ENCODE measurements around the gene ALDOC.
"Not testable (repeated sequence)": the region's sequence is repeated elsewhere in the genome, so short reads cannot be mapped to it uniquely, and the experiment has no call there.

The ALDOC gene

GRCh38 chr17:28578246-28579195 is 1.8 kb upstream of the ALDOC start:
- Mint-ChIP-seq H3K27ac (no peak overlapping the region), H3K9me3 (no peaks in the 10 kb centered on the region), H3K4me3 (no peak overlapping the region), H3K27me3 (ENCODE audit: low read depth) (no peaks in the 10 kb centered on the region), H3K4me1 (peaks cover 5% of the 10 kb centered on the region), H3K36me3 (ENCODE audit: low read depth) (peaks cover 14% of the 10 kb centered on the region)
- TF ChIP-seq CTCF (IDR thresholded peaks at IDR 0.05; ENCODE audit: unreplicated experiment in 3 of 3), result no peak

GRCh38 chr17:28577466-28577824 is 750 bp upstream of the ALDOC start:
- no peaks in the 10 kb centered on the region for H3K9me3 Mint-ChIP-seq
- H3K36me3 Mint-ChIP-seq (ENCODE audit: low read depth), result peaks cover 14% of the 10 kb centered on the region
- TF ChIP-seq CTCF (IDR thresholded peaks at IDR 0.05; ENCODE audit: unreplicated experiment in 3 of 3), result no peak
- H3K27ac Mint-ChIP-seq, result no peak overlapping the region
- no peaks in the 10 kb centered on the region for H3K27me3 Mint-ChIP-seq (ENCODE audit: low read depth)
- peaks cover 5% of the 10 kb centered on the region for H3K4me1 Mint-ChIP-seq
- peak overlapping the region in 1 of 3 experiments; percentile 76 for H3K4me3 Mint-ChIP-seq

GRCh38 chr17:28576016-28576415 is 679 bp downstream of the ALDOC start:
- H3K9me3 Mint-ChIP-seq; H3K27me3 Mint-ChIP-seq (ENCODE audit: low read depth); H3K27ac Mint-ChIP-seq: not testable (repeated sequence)
- H3K4me1 Mint-ChIP-seq, result peaks cover 14% of the 10 kb centered on the region
- peaks cover 14% of the 10 kb centered on the region for H3K36me3 Mint-ChIP-seq (ENCODE audit: low read depth)
- peak overlapping the region; percentile 47 to 76 (median 58) for H3K4me3 Mint-ChIP-seq

GRCh38 chr17:28575126-28575795 is 1.4 kb downstream of the ALDOC start:
- no peak for TF ChIP-seq CTCF (IDR thresholded peaks at IDR 0.05; ENCODE audit: unreplicated experiment in 3 of 3)
- Mint-ChIP-seq H3K36me3 (ENCODE audit: low read depth) (peaks cover 8% of the 10 kb centered on the region), H3K4me1 (peaks cover 20% of the 10 kb centered on the region), H3K4me3 (no peak overlapping the region), H3K27ac (no peak overlapping the region), H3K9me3 (no peaks in the 10 kb centered on the region), H3K27me3 (ENCODE audit: low read depth) (no peaks in the 10 kb centered on the region)

GRCh38 chr17:28574526-28574925 is 2.2 kb downstream of the ALDOC start:
- peaks cover 26% of the 10 kb centered on the region for H3K4me1 Mint-ChIP-seq
- TF ChIP-seq CTCF (IDR thresholded peaks at IDR 0.05; ENCODE audit: unreplicated experiment in 3 of 3), result no peak
- peaks cover 9% of the 10 kb centered on the region for H3K36me3 Mint-ChIP-seq (ENCODE audit: low read depth)
- H3K9me3 Mint-ChIP-seq, result no peaks in the 10 kb centered on the region
- no peak overlapping the region for H3K27ac Mint-ChIP-seq
- peak overlapping the region; percentile 30 to 53 (median 50) for H3K4me3 Mint-ChIP-seq
- no peaks in the 10 kb centered on the region for H3K27me3 Mint-ChIP-seq (ENCODE audit: low read depth)

- Mint-ChIP-seq H3K27ac (no peak overlapping the region), H3K36me3 (ENCODE audit: low read depth) (peaks cover 10% of the 10 kb centered on the region), H3K4me3 (peak overlapping the region; percentile 30 to 50 (median 32)), H3K9me3 (no peaks in the 10 kb centered on the region), H3K27me3 (ENCODE audit: low read depth) (no peaks in the 10 kb centered on the region), H3K4me1 (peaks cover 27% of the 10 kb centered on the region)
- no peak for TF ChIP-seq CTCF (IDR thresholded peaks at IDR 0.05; ENCODE audit: unreplicated experiment in 3 of 3)
Measured at GRCh38 chr17:28573966-28574480, 2.7 kb downstream of the ALDOC start.

Data from nephron (organoid).